ENCODE measurements around the gene MRGPRF. TPM values are rescaled to one million over a fixed set of nuclear protein-coding genes. Genes with fewer than 3 reads are reported as not detected.

The MRGPRF gene, protein sequence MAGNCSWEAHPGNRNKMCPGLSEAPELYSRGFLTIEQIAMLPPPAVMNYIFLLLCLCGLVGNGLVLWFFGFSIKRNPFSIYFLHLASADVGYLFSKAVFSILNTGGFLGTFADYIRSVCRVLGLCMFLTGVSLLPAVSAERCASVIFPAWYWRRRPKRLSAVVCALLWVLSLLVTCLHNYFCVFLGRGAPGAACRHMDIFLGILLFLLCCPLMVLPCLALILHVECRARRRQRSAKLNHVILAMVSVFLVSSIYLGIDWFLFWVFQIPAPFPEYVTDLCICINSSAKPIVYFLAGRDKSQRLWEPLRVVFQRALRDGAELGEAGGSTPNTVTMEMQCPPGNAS
- not detected in 2 replicates for total RNA-seq

DNA sequence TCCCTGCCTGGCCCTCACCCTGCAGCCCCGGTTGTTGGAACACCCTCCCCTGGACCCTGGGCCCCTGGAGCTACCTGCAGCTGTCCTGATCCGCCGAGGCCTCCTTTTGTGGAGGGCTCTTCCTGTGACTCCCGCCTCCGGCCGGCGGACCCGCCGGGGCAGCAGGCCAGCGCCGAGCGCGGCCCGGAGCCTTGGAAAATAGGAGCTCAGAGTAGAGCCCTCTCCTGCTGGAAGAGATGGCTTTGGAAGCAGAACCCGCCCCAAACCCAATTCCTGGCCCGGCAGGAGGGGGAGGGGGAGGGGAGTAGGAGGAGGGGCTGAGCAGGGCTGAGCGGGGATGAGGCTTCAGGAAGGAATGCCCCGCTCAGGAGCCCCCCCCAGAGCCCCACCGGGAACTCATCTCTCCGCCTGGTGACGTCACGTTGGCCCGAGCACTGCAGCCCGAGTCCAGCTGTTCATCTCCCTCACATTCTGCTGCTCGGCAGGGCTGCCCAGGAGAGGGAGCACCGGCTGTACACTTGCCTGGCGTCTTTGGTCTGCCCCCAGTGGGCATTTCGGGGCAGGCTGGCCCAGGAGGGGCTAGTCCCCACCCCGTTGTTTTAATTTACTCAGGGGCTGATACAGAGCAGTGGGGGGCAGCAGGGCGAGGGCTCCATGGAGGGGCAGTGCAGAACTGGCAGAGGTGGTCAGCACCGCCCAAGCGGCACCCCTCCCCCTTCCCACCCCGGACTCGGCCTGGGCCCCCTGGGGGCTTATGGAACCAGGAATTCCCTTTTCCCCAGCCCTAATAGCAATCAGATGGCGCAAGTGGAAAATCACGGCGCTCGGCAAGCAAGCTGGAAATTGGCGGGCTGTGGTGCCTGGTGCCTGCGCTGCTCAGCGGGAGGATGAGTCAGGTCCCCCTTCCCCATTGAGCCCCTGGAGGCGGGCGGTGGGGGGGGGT lies at the start of gene MRGPRF:
MRGPRF (minus strand) TSS at position 238 of the 943 bp plus-strand sequence. CDS start 3,345 bp downstream, outside the sequence.
- intact Hi-C loops (cut with micrococcal nuclease) = no loop called here

DNA sequence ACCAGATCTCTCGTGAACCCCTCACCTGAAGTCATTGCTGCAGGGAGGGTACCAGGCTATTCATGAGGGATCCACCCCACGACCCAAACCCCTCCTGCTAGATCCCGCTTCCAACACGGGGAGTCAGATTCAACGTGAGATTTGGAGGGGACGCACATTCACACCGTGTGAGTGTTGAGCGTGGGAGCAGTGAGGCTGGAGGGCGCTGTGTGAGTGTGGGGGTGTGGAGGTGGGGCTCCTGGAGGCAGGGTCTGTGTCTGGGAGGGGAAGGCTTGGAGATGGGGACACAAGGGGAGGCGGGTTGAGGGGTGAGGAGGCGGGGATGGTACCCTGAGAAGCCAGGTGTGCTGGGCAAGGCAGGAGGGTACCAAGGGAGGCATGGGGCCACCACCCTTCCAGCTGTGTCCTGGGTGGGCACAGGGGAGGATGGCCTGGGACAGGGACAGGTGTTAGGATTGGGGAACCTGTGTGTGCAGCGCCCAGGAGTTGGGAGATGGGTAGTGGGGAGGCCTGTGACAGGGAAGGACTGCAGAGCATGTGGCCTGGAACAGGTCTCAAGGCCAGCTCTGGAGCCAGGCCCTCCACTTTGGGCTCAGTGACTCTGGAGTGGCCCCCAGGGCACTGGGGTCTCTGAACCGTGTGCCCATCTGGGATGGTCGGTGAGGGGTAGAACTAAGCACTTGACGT lies 49.3 kb upstream of the MRGPRF start:
- intact Hi-C loops (cut with micrococcal nuclease) = no loop called here

DNA sequence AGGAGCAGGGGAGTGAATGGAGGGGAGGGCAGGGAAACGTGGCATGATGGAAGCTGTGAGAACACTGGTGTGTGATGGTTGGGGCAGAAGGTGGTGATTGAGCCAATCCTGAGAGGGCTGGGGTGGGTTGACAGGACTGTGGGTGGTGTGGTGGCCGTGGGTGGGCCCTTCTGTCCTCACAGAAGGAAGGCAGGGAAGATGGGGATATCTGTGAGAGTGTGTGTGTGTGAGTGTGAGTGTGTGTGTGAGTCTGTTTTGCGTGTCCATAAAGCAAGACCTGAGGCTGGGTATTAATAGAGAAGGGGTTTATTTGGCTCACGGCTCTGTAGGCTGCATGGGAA lies 48.6 kb upstream of the MRGPRF start:
- intact Hi-C loops (cut with micrococcal nuclease) = no loop called here

DNA sequence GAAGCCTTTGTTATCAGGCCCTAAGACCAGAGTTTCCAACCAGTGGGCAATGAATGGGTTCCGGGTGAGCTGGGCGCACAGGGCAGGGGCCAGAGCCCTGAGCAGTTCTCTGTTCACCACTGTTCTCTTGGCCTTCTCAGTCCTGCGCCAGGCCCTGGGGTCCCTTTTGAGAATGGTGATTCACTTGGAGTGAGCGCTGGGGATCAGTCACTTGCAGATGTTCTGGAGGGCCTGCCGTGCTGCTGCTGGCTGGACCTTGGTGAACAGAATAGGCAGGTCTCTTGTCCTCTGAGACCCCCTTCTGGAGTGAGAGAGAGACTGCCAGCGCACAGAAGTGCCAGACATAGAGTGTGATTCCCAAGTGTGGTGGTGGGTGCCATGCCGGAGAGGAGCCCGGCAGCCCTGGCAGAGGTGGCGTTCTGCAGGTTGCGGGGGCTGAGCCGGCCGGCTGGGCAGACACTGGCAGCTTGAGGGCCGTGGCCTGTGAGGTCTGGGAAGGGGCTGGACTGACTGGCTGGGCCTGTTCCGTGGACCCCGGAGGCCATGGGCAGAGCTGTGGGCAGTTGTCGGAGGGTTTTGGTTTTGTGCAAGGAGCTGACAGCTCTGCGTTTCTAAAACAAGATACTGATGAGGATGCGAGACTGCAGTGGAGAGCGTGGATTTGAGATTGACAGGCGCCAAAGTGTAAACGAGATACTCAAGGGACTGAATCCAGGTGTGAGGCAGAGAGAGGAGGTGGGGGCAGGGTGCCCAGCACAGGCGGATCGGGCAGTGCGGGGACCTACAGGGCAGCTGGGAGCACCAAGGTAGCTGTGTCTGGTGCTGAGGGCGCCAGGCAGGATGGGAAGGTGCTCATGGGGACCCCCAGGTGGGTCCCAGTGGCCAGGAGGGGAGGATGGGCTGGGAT lies 48.0 kb upstream of the MRGPRF start:
- intact Hi-C loops (cut with micrococcal nuclease) = no loop called here

DNA sequence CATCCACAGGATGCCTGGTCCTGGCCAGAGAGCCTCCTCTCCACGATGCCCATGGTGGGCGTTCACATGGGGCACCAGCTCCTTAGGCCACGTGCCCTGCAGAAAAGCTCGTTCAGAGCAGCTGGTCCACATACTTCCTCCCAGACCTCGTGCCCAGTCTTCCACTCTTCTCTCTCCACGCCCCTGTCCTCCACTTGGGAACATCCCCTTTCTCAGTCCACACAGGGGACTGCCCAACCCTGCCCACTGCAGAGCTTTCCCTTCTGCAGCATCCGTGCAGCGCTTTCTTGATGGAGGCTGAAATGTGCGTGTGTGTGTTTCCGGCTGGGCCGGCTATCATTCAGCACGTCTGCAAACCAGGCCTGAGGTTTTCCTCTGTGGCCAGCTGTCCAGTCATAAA lies 46.9 kb upstream of the MRGPRF start:
- intact Hi-C loops (cut with micrococcal nuclease) = no loop called here

DNA sequence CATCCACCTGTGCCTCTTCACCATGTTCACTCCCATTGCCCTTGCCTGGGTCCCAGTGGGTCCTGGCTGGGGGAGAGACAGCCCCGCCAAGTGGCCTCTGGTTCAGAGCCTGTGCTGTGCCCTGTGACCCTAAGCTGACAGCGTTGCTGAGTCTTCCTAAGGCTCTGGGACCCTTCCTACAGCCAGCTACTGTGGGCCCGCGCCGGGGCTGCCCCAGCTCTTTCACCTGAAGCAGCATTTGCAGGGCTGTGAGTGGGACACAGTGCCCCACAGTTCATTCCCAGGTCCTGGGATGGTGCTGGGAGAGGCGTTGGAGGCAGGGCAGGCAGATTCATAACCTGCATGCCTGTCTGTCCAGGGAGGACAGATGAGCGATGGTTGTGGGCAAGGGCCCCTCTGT lies 46.4 kb upstream of the MRGPRF start:
- intact Hi-C loops (cut with micrococcal nuclease) = no loop called here

DNA sequence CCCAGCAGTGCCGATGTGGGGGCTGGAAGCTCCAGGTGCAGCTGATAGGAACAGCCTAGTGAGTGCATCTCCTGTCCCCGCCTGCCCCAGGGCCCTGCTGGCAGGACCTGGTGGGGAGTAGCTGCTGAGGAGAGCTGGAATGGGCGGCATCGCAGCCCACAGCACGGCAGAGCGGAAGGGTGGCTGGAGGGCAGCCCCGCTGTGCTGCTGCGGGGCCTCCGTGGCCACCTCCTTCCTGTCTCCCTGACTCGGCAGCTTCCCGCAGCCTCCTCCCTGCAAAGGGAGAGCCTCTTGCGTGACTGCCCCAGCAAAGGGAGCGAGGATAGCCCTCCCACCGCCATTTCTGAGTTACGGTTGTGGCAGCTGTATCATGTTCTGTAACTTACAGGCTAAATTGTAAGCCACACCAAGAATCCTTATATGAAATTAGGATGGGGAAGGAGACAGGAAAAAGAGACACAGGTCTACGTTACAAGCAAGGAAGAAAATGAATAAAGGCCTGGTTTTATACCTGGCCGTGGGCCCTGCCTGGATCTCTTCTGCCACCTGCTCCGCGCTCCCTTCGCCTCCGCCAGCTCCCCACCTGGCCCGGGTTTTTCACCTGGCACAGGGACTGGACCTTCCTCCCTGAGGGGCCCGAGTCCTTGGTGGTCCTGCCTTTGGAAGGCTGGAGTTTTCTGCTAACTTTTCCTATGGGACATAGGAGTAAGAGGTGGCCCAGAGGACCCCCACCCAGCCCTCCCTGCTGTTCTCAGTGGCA lies 45.6 kb upstream of the MRGPRF start:
- intact Hi-C loops (cut with micrococcal nuclease) = no loop called here

DNA sequence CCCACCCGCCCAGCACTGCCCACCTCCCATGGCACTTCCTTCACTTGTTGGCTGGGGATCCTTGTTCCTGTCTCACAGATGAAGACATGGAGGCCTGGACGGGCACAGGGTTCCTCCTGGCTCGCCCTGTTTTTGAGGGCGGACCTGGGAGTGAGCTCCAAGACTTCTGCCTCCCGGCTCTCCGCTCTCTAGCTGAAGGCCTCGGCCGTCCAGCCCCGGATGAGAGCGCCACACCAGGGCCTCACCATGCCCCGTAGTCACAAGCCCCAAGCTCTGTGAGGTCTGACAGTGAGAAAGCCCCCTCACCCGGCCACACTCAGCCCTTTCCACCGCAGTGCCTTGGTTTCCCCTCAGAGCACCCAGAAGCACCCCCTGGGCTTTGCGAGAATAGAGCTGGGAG lies 44.8 kb upstream of the MRGPRF start:
- intact Hi-C loops (cut with micrococcal nuclease) = no loop called here

DNA sequence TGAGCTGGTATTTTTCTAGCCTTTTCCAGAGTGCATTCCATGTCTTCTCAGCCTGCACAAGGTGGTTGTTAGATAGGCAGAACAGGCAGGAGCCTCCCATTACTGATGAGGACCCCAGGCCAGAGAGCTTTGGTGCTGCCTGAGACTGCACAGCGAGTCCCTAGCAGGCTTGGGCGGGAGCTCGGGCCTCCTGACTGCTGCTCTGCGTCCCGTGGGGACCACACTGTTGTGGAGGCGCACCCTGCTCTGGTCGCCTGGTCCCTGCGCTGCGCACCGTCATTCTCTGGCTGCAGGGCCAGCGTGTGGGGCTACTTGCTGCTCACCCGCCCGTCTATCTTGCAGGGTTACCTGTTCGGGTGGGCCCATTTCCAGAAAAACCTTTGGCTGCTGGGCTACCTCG lies 44.2 kb upstream of the MRGPRF start:
- intact Hi-C loops (cut with micrococcal nuclease) = no loop called here

DNA sequence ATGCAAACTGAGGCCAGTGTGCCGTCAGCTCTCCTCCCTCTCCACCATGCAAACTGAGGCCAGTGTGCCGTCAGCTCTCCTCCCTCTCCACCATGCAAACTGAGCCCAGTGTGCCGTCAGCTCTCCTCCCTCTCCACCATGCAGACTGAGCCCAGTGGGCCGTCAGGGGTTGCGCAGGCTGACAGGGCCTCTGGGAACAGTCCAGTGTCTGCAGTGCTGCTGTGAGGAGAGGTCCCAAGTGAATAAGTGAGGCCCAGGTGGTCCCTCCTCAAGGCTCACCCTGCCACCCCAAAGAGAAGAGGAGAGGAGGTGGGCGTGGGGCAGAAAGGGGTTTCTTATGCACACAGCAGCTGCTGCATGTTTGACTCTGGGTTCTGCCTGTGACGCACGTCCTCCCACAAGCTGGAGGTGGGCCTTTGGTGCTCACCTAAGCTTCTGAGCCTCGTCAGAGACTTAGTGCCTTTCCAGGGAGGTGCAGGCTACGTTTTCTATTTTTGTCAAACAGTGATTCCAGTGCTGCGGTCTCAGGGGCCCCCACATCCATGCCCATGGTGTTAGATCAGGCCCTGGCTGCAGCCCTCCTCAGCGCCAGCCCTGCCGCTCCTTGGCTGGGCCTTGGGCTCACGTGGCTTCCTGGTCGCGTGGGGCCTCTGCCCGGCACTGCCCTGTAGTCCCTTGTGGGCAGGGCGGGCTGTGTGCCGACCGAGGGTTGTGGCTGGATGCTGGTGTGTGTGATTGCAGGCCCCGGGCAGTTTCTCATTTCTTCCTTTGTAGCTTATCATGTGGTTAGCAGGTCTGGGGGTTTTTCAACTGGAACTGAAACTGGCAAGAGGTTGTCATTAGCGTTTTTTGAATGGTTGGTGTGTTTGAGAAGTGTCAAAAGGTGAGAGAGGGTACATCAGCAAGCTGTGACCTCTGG lies 42.8 kb upstream of the MRGPRF start:
- intact Hi-C loops (cut with micrococcal nuclease) = no loop called here

DNA sequence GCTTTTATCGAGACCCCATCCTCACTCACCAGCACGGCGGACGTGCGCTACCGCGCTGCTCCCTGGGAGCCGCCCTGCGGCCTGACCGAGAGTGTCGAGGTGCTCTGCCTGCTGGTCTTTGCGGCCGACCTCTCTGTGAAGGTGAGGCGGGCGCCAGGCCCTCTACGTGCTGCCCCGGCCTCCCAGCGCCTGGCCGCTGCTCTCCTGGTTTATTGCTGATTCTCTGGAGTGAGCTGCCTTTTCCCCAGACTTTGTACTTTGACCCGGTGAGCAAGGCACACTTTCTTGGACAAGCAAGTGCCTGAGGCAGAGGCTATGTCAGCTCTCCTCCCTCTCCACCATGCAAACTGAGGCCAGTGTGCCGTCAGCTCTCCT lies 42.2 kb upstream of the MRGPRF start:
- intact Hi-C loops (cut with micrococcal nuclease) = no loop called here

DNA sequence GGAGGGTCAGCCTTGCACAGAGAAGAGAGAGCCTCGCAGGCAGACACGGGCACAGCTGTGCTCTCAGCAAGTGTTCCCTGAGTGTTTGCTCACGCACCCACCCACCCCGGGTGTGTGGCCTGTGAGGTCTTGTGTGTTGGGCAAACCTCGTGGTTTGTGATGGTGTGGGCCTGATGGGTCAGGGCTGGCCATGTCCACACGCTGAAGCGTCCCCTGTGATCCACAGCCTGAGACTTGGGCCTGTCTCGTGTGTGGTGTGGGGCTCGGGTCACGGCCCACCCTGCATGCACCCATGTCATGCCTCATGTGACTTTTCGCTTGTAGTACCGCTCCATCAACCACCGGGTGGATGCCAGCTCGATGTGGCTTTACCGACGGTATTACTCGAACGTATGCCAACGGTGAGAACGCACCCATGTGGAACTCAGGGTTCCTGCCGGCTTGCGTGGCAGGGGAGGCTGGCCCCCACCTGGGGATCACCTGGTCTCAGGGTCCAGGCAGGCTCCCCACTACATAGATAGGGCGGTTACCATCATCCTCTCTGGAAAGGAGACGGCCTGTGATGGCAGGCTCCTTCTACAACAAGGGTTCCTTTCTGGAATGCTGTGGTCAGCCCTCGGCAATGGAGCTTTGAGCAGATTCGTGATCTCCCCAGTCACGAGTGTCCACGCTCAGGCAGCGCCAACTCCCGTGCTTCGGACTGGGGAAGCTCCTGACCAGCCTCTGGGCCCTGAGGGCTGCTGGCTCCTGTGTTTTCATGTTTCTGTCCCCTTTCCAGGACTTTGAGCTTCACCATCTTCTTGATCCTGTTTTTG lies 41.6 kb upstream of the MRGPRF start:
- intact Hi-C loops (cut with micrococcal nuclease) = no loop called here

DNA sequence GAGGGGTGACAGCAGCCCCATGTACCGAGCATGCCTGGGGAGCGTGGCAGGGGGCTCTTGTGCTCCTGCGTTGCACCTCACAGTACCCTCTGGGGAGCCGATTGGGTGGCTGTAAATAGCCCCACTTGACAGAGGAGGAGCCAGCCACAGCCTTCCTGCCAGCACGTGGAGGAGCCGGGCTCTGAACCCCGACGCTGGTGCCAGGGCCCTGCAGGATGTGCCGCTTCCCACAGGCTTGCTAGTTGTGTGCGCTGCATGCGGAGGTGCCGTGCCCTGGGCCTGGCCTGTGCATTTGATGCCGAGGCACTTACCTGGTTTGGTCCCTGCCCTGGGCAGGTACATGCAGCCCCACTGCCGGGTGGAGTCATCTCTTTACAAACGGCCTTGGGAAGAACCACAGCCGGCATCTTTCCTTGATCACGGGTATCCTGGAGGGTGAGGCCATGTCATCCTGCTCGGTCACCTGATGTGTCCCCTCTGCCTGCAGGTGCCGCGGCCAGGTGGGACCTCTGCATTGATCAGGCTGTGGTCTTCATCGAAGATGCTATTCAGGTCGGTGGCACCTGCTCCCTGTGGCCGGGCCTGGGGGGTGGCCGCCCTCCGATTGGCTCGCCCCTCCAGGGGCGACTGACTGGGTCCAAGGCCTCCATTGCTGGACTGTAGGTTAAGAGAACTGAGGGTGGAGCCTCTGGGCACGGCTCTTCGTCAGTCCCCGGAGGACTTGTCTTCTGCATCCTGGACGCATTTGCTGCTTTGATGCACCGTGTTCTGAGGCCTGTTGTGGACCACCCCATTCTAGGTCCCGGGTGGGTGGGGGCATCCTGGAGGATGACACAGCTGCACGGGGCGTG lies 40.7 kb upstream of the MRGPRF start:
- intact Hi-C loops (cut with micrococcal nuclease) = no loop called here

DNA sequence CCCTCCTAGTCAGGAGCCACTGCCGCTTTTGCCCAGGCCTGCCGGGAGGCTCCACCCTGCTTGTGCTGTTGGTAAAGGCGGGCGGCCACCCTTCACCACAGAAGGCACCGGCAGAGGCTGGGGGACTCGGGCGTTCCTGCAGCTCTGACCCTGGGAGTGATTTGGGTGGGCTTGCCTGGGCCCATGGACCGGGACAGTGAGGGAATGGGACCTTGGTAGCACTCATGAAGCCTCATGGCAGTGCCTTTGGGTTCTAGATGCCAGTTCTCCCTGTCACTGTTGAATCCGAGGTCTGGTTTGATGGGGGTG lies 40.1 kb upstream of the MRGPRF start:
- intact Hi-C loops (cut with micrococcal nuclease) = no loop called here

DNA sequence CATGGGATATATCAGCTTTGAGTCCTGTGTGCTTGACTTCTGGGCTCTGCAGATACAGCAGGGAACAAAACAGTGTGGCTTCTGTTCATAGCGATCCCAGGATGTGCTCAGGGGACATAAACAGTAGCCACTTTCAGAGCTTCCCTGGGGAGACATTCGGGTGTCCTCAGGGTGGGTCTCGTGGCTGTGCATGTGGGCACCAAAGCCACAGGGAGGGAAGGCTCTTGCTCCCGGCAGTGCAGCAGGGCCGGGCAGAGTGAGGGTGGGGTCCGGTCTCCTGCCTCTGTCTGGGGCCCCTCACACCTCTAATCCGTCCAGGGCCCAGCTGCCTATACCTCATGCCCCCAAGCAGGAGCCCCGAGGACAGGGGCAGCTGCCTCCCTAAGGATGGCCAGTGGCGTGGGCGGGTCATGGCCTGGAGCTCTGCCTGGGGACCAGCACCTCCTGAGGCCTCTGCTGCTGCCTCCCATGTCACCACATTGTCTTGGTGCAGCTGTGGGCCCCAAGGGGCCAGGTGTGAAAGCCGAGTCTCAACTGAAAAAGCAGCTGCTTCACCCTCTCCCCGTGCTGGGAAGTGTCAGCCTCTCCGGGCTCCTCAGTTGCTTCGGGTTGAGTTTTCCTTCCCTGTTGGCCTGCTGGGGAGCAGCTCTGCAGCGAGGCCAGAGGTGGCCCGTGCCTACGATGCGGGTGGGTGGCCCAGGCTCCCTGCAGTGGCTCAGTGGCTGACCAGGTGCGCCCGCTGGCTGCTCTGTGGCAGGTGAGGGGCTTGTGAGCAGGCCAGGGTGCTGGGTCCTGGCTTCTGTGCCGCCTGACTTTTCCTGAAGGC lies 39.5 kb upstream of the MRGPRF start:
- intact Hi-C loops (cut with micrococcal nuclease) = no loop called here

Data from T-helper 1 cell treated with Interleukin-12 subunit alpha and Interleukin-12 subunit beta and Interleukin-4 antibody, amounts not matched to agents 30 ng/mL and 1 ng/mL, for 36 hours (primary cell).